ENCODE data around the gene AMFR.

The AMFR gene

GRCh38 chr16:56411123-56411522 lies 14.2 kb downstream of the AMFR start:
- no peak overlapping the region for H3K4me3 ChIP-seq (ENCODE audit: low read length)
- TF ChIP-seq CTCF (conservative IDR thresholded peaks at IDR 0.05; ENCODE audit: low read depth, low read length): no peak
- DNase-seq (ENCODE audit: low read depth): no peak

GRCh38 chr16:56409195-56409594 lies 16.1 kb downstream of the AMFR start:
- TF ChIP-seq CTCF (conservative IDR thresholded peaks at IDR 0.05; ENCODE audit: low read depth, low read length): no peak
- no peak overlapping the region for H3K4me3 ChIP-seq (ENCODE audit: low read length)
- no peak for DNase-seq (ENCODE audit: low read depth)

- TF ChIP-seq CTCF (conservative IDR thresholded peaks at IDR 0.05; ENCODE audit: low read depth, low read length): no peak
- no peak for DNase-seq (ENCODE audit: low read depth)
- no peak overlapping the region for H3K4me3 ChIP-seq (ENCODE audit: low read length)
Observed at GRCh38 chr16:56408379-56409098, 16.8 kb downstream of the AMFR start.

GRCh38 chr16:56405977-56406672 lies 19.2 kb downstream of the AMFR start:
- DNase-seq (ENCODE audit: low read depth): no peak
- no peak for TF ChIP-seq CTCF (conservative IDR thresholded peaks at IDR 0.05; ENCODE audit: low read depth, low read length)
- H3K4me3 ChIP-seq (ENCODE audit: low read length): no peak overlapping the region

GRCh38 chr16:56401482-56401881 lies 23.9 kb downstream of the AMFR start:
- no peak overlapping the region for H3K4me3 ChIP-seq (ENCODE audit: low read length)
- TF ChIP-seq CTCF (conservative IDR thresholded peaks at IDR 0.05; ENCODE audit: low read depth, low read length): peak; percentile 30
- no peak for DNase-seq (ENCODE audit: low read depth)

GRCh38 chr16:56400458-56400857 lies 24.9 kb downstream of the AMFR start:
- DNase-seq (ENCODE audit: low read depth): no peak
- H3K4me3 ChIP-seq (ENCODE audit: low read length): no peak overlapping the region
- no peak for TF ChIP-seq CTCF (conservative IDR thresholded peaks at IDR 0.05; ENCODE audit: low read depth, low read length)

- no peak for DNase-seq (ENCODE audit: low read depth)
- TF ChIP-seq CTCF (conservative IDR thresholded peaks at IDR 0.05; ENCODE audit: low read depth, low read length): no peak
- no peak overlapping the region for H3K4me3 ChIP-seq (ENCODE audit: low read length)
Observed at GRCh38 chr16:56399486-56399885, 25.9 kb downstream of the AMFR start.

Data from retinal pigment epithelial cell (primary cell).